GM12801 (cell line): ENCODE data around the gene GRB10.

Experiments used
- CTCF ChIP-seq: IDR thresholded peaks from one replicate; pipeline ENCODE4 v1.5.1; 2011; ENCODE audit warnings: control low read depth; ENCODE audit not compliant: insufficient read length; ENCODE audit errors: extremely low read depth

Gene GRB10

DNA sequence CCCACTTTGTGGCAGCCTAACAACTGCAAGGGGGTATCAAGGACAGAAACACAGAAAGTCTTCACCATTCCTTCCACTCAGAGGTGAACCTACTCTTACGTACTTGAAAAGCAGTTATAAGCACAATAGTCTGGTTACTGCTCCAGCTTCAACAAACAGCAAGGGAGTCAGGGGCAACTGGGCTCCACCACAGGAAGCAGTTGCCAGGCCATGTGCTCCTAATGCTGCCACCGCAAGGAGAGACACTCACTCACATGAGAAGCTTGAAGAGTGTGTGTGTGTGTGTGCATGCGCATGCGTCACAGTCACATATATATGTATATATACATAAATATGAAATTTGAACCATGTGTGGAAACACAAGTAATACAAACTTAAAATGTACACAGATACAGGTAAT lies 65.5 kb downstream of the GRB10 start:
- no peak for TF ChIP-seq CTCF

DNA sequence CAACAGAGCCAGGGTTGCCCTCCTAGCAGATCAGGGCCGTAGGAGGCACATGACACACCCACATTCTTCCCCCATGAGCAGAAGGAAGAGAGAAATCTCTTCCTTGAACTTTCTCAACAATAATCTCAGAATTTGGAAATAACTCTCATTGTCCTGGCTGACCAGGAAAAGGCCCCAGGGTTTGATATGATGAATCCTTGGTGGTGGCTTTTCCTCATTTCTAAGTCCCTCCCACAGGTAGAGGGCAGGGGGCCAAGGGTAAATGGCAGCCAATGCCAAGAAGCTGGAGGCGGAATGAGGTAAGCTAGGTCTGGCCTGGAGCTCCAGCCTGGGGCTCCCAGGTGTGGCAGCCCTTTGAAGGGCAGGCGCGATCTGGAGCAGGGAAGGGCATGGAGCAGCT lies 67.8 kb downstream of the GRB10 start:
- TF ChIP-seq CTCF: no peak

- no peak for TF ChIP-seq CTCF
Measured at GRCh38 chr7:50713123-50713965, 69.4 kb downstream of the GRB10 start.

GRCh38 chr7:50712252-50713122 lies 70.2 kb downstream of the GRB10 start:
- TF ChIP-seq CTCF: no peak

DNA sequence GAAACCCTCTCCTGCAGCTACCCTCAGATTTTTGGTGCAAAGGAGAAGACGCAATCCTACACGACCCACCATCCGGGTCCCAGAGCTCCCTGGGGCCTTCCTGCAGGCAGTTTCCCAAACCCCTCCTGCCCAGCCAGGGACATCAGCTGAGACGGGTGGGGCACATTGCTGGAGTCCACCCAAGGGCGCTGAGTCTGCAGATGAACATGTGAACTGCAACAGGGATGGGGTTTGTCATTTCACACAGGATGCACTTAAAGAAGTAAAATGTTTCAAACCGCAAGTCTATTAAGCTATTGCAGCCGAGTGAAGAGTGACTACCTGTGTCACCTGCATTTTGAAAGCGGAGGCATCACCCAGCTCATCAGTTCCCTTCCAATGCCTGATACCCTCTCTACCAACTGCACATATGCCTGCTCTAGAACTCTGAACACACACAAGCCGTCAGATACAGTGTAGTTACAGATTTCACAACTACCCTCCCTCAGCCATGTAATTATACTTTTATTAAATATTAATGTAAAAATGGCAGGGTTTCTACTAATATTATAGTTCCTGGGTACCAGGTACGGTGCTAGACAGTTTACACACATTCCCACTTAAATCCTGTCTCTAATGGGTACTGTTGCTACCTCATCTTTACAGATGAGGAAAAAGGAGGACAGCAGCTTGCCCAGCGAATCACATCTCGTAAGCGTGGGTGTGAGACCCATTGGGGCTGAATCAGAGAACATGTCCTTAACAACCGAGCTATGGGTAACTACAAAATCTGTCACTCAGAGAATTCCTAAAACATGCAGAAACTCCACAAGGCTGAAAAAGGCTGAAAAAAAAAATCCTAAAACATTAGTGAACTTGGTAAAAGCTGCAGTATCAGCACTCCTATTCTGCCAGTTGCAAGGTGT lies 71.2 kb downstream of the GRB10 start:
- TF ChIP-seq CTCF: no peak

- TF ChIP-seq CTCF: no peak
Measured at GRCh38 chr7:50710441-50711154, 72.1 kb downstream of the GRB10 start.
